MCF 10A (cell line): ENCODE results near the gene FKBP1B. TPM values are rescaled to one million over a fixed set of nuclear protein-coding genes. Genes with fewer than 3 reads are reported as not detected.
"Not testable (repeated sequence)": the region's sequence is repeated elsewhere in the genome, so short reads cannot be mapped to it uniquely, and the experiment has no call there.

ENCODE experiments used
- BruUV-seq: library from RNA; stranded (reverse); fragments of 400-500 nt; replicated peaks from 2 replicates; lab custom pipeline; 2021; lab: Mats Ljungman, UMichigan
- CTCF ChIA-PET: fragments of 300-600 bp; sonication (Branson Sonifier 250); formaldehyde crosslinking; extraction: SDS; loops from one replicate; lab custom pipeline; 2021; ENCODE audit warnings: antibody characterized with exemption, inconsistent platforms; lab: Yijun Ruan, JAX
- POLR2A ChIA-PET: fragments of 300-600, 350-650 bp; sonication (Branson Sonifier 250); formaldehyde crosslinking; extraction: SDS; loops from one replicate; lab custom pipeline; 2020; ENCODE audit warnings: antibody characterized with exemption, inconsistent platforms; lab: Yijun Ruan, JAX
- DNase-seq: peaks from one replicate; pipeline ENCODE4 v3.0.0-alpha.2; 2018; ENCODE audit not compliant: unreplicated experiment
- H3K27ac Mint-ChIP-seq: one replicate; pipeline ENCODE4 v1.8.0; 2022; ENCODE audit warnings: mild to moderate bottlenecking, low read depth, mixed read lengths; ENCODE audit not compliant: unreplicated experiment
- H3K27me3 Mint-ChIP-seq: one replicate; pipeline ENCODE4 v1.8.0; 2022; ENCODE audit warnings: mixed read lengths; ENCODE audit not compliant: insufficient read depth, unreplicated experiment
- H3K36me3 Mint-ChIP-seq: one replicate; pipeline ENCODE4 v1.8.0; 2022; ENCODE audit warnings: mild to moderate bottlenecking, moderate library complexity, mixed read lengths; ENCODE audit not compliant: insufficient read depth, unreplicated experiment
- H3K4me1 Mint-ChIP-seq: one replicate; pipeline ENCODE4 v1.8.0; 2022; ENCODE audit warnings: mixed read lengths; ENCODE audit not compliant: insufficient read depth, unreplicated experiment
- H3K4me3 Mint-ChIP-seq: one replicate; pipeline ENCODE4 v1.8.0; 2022; ENCODE audit warnings: mild to moderate bottlenecking, moderate library complexity, mixed read lengths; ENCODE audit not compliant: unreplicated experiment
- H3K9me3 Mint-ChIP-seq: one replicate; pipeline ENCODE4 v1.8.0; 2022; ENCODE audit warnings: mixed read lengths; ENCODE audit not compliant: unreplicated experiment
- CTCF ChIP-seq: fragments of 200-600 bp; IDR thresholded peaks from one replicate; pipeline ENCODE4 v1.8.0; 2022; ENCODE audit warnings: antibody characterized with exemption, mild to moderate bottlenecking; ENCODE audit not compliant: unreplicated experiment
- intact Hi-C: fragments of 100-400 bp; cut with micrococcal nuclease; formaldehyde crosslinking; loops from 2 replicates; pipeline ENCODE4 v1.14.1; 2022
- total RNA-seq: library from RNA; stranded (reverse); gene quantifications from 2 replicates; pipeline ENCODE4 v1.2.3, GENCODE V29; 2022

FKBP1B gene
- total RNA-seq, 1 experiment from 2014 or later = 1.7 TPM

DNA sequence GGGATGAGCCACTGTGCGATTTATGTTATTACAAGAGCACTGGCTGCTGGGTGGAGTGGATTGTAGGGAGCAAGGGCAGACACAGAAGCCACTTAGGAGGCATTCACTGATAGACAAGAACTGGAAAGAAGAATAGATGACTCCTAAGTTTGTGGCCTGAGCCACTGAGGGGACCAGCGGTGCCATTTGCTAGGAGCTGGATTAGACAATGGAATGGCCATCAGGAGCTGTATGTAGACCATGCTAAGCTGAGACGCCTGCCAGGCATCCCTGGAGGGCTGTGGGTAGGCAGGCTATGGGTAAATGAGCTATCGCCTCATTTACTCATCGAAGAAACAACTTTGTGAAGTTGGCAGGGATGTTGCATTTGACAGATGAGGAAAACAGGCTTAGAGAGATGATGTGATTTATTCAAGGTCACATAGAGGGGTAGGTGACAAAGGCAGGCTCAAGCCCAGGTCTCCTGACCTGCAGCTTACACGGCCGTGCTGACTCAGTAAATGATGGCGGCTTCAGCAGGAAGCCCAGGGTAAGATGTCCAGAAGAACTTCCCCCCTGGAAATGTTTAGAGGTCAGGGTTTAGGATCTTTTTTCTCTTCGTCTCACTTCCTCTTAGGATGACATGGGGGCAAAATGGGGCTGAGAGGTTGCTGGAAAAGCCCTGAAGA, 36.9 kb upstream of the FKBP1B start:
- DNase-seq = no peak
- Mint-ChIP-seq H3K36me3 (no peaks in the 10 kb centered on the region), H3K27me3 (no peaks in the 10 kb centered on the region), H3K9me3 (no peaks in the 10 kb centered on the region), H3K4me1 (peaks cover 9% of the 10 kb centered on the region), H3K4me3 (no peak overlapping the region), H3K27ac (no peak overlapping the region)
- ChIA-PET CTCF (interaction anchor here (0.6 to 1.4 kb wide), 3 partner anchors 13 to 64 kb away, joined by 3 read pairs; no protein-coding TSS in a partner anchor), POLR2A (no interaction called here)
- BruUV-seq = no TSS peak
- intact Hi-C loops = no loop called here
- no peak for TF ChIP-seq CTCF

- BruUV-seq, H3K4me3 Mint-ChIP-seq, DNase-seq, H3K36me3 Mint-ChIP-seq, H3K27me3 Mint-ChIP-seq, H3K9me3 Mint-ChIP-seq: not testable (repeated sequence)
- Mint-ChIP-seq H3K4me1 (peaks cover 14% of the 10 kb centered on the region), H3K27ac (peak overlapping the region; percentile 75)
- CTCF ChIA-PET = interaction anchor here (0.7 to 0.9 kb wide), 3 partner anchors 46 to 541 kb away, joined by 3 to 4 read pairs (median 3); no protein-coding TSS in a partner anchor
- intact Hi-C loops = loop anchor here (1.0 to 2.0 kb wide), 2 partner anchors 32 to 88 kb away; partner anchors contain the start of genes ATAD2B and WDCP
- POLR2A ChIA-PET = interaction anchor here (0.6 to 1.6 kb wide), 10 partner anchors 13 to 362 kb away, joined by 3 to 9 read pairs (median 4); partner anchors contain the start of genes FKBP1B, SF3B6, TP53I3 and UBXN2A
Observed at GRCh38 chr2:24014902-24015301, 34.6 kb upstream of the FKBP1B start.

DNA sequence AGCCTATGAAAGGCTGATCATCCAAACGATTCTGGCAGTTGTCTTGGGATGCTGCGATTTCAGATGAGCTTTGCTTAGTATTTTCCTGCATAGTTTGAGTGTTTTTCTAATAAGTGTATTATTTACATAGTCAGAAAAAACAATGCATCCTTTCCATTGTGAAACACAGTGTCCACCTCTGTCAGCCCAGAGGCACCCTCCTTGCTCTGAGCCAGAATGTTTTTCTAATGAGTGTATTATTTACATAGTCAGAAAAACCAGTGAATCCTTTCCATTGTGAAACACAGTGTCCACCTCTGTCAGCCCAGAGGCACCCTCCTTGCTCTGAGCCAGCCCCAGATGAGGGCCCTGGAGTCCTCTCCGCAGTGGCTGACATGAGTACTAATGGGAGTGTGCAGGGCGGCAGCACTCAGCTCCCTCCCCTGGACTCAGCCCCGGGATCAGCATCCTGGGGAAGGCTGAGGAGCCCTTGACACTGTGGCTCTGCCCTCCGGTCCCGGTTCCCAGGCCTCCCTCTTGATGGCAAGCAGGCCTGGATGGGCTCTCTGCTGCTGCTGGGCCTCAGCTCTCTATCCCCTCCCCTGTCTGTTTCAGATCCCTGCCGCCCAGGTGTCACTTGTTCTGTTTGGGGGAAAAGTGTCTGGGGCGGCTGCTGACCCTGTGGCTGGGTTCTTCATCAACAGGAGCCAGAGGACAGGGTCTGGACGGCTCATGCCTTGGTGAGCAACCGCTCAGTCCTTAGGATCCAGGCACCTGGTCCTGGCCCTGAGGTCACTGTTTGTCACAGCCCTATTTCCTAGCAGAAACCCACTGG, 33.8 kb upstream of the FKBP1B start:
- BruUV-seq = no TSS peak
- peak overlapping the region; percentile 81 for H3K27ac Mint-ChIP-seq
- H3K9me3 Mint-ChIP-seq = no peaks in the 10 kb centered on the region
- TF ChIP-seq CTCF = no peak
- peak; percentile 93 for DNase-seq
- no peak overlapping the region for H3K4me3 Mint-ChIP-seq
- H3K36me3 Mint-ChIP-seq = no peaks in the 10 kb centered on the region
- peaks cover 14% of the 10 kb centered on the region for H3K4me1 Mint-ChIP-seq
- intact Hi-C loops = loop anchor here (1.0 to 2.0 kb wide), 2 partner anchors 32 to 89 kb away; partner anchors contain the start of genes ATAD2B and WDCP
- POLR2A ChIA-PET = interaction anchor here (0.6 to 1.6 kb wide), 12 partner anchors 12 to 361 kb away, joined by 3 to 9 read pairs (median 4); partner anchors contain the start of genes FKBP1B, SF3B6, TP53I3 and UBXN2A
- H3K27me3 Mint-ChIP-seq = no peaks in the 10 kb centered on the region
- CTCF ChIA-PET = interaction anchor here (0.7 to 1.0 kb wide), 4 partner anchors 15 to 211 kb away, joined by 3 to 5 read pairs (median 4); no protein-coding TSS in a partner anchor

GRCh38 chr2:24016376-24016761, 33.2 kb upstream of the FKBP1B start:
- Mint-ChIP-seq H3K27ac (peak overlapping the region; percentile 81), H3K4me3 (no peak overlapping the region)
- CTCF ChIA-PET = interaction anchor here (0.5 to 1.0 kb wide), 3 partner anchors 15 to 1352 kb away, joined by 3 to 5 read pairs (median 4); no protein-coding TSS in a partner anchor

More at GRCh38 chr2:24016376-24016761, 33.2 kb upstream of the FKBP1B start:
- no TSS peak for BruUV-seq
- intact Hi-C loops = no loop called here
- H3K36me3 Mint-ChIP-seq = no peaks in the 10 kb centered on the region
- POLR2A ChIA-PET = interaction anchor here (1.0 to 1.6 kb wide), 4 partner anchors 31 to 68 kb away, joined by 3 to 9 read pairs (median 8); partner anchors contain the start of genes FKBP1B, TP53I3 and WDCP
- no peaks in the 10 kb centered on the region for H3K27me3 Mint-ChIP-seq
- H3K9me3 Mint-ChIP-seq = no peaks in the 10 kb centered on the region
- peak; percentile 52 for DNase-seq
- TF ChIP-seq CTCF = no peak
- H3K4me1 Mint-ChIP-seq = peaks cover 20% of the 10 kb centered on the region
